ENCODE results near the gene PTPRN2.

DNA sequence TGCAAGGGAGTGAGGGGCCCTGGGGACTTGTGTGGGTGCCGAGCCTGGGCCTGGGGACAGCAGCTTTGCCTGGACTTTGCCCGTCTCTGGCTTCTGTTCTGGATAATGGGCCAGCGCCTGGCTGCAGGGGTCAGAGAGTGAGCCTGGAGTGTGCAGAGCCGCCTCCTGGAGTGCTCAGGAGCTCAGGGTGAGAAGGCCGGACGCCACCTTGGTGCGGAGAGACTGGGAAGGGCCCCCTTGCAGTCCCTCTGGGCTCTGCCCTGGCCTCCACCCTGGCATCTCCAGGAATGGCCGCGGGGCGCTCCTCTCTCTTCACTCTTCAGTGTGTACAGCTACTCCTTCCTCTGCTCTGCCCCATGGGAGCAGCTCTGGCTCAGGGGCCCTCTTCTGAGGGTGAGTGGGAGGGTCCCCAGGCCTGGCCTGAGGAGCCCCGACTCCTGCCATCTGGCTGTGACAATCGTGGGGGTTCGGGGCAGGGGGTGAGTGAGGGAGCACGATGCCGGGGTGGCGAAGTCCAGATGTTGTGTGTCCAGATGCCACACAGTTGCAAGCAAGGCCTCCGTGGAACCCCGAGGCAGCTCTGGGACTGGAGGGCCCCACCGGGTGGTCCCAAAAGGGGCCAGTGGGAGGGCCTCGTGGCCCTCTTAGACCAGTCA, 1063.7 kb downstream of the PTPRN2 start:
- TF ChIP-seq EZH2 (IDR thresholded peaks at IDR 0.05; ENCODE audit: borderline replicate concordance, low read depth, low read length, poor library complexity, severe bottlenecking), result no peak
- TF ChIP-seq, protein P1, sequence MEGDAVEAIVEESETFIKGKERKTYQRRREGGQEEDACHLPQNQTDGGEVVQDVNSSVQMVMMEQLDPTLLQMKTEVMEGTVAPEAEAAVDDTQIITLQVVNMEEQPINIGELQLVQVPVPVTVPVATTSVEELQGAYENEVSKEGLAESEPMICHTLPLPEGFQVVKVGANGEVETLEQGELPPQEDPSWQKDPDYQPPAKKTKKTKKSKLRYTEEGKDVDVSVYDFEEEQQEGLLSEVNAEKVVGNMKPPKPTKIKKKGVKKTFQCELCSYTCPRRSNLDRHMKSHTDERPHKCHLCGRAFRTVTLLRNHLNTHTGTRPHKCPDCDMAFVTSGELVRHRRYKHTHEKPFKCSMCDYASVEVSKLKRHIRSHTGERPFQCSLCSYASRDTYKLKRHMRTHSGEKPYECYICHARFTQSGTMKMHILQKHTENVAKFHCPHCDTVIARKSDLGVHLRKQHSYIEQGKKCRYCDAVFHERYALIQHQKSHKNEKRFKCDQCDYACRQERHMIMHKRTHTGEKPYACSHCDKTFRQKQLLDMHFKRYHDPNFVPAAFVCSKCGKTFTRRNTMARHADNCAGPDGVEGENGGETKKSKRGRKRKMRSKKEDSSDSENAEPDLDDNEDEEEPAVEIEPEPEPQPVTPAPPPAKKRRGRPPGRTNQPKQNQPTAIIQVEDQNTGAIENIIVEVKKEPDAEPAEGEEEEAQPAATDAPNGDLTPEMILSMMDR (conservative IDR thresholded peaks at IDR 0.05; ENCODE audit: low read depth, low read length), result no peak

Data from A673 (cell line).